IPS-NIHi11 (cell line): ENCODE measurements around the gene TOR1AIP1.
"Not testable (repeated sequence)": the region's sequence is repeated elsewhere in the genome, so short reads cannot be mapped to it uniquely, and the experiment has no call there.

Experiments
- DNase-seq: peaks from one replicate; pipeline ENCODE4 v3.0.0; 2012; ENCODE audit warnings: mixed read lengths, low spot score

Gene TOR1AIP1, protein sequence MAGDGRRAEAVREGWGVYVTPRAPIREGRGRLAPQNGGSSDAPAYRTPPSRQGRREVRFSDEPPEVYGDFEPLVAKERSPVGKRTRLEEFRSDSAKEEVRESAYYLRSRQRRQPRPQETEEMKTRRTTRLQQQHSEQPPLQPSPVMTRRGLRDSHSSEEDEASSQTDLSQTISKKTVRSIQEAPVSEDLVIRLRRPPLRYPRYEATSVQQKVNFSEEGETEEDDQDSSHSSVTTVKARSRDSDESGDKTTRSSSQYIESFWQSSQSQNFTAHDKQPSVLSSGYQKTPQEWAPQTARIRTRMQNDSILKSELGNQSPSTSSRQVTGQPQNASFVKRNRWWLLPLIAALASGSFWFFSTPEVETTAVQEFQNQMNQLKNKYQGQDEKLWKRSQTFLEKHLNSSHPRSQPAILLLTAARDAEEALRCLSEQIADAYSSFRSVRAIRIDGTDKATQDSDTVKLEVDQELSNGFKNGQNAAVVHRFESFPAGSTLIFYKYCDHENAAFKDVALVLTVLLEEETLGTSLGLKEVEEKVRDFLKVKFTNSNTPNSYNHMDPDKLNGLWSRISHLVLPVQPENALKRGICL

DNA sequence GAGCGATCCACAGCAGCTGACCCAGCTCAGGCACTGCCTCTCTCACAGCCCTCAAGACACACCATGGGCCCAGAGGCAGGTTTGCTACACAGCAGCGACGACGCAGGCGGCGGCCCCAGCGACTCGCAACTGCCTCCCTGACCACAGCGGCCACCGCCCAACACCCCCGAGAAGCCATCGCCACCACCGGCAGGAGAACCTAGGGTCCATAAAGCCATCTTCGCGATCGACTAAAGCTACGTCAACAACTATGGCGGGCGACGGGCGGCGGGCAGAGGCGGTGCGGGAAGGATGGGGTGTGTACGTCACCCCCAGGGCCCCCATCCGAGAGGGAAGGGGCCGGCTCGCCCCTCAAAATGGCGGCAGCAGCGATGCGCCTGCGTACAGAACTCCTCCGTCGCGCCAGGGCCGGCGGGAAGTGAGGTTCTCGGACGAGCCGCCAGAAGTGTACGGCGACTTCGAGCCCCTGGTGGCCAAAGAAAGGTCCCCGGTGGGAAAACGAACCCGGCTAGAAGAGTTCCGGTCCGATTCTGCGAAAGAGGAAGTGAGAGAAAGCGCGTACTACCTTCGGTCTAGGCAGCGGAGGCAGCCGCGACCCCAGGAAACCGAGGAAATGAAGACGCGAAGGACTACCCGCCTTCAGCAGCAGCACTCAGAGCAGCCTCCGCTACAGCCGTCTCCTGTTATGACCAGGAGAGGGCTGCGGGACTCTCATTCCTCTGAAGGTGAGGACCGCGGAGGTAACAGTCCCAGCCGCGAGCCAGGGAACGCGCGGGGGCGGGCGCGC lies at the start of gene TOR1AIP1:
TOR1AIP1 (plus strand) TSS at position 33 of the 787 bp plus-strand sequence; CDS start at position 251, 218 bp downstream.
- peak; percentile 91 for DNase-seq

DNA sequence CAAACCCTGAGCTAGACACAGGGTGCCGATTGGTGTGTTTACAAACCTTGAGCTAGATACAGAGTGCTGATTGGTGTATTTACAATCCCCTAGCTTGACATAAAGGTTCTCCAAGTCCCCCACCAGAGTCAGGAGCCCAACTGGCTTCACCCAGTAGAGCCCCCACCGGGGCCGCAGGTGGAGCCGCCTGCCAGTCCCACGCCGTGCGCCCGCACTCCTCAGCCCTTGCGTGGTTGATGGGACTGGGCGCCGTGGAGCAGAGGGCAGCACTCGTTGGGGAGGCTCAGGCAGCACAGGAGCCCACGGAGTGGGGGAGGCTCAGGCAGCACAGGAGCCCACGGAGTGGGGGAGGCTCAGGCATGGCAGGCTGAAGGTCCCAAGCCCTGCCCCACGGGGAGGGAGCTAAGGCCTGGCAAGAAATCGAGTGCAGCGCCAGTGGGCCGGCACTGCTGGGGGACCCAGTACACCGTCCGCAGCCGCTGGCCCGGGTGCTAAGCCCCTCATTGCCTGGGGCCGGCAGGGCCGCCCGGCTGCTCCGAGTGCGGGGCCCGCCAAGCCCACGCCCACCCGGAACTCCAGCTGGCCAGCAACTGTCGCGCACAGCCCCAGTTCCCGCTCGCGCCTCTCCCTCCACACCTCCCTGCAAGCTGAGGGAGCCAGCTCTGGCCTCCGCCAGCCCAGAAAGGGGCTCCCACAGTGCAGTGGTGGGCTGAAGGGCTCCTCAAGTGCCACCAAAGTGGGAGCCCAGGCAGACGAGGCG lies 45.2 kb upstream of the TOR1AIP1 start:
- not testable (repeated sequence) for DNase-seq

DNA sequence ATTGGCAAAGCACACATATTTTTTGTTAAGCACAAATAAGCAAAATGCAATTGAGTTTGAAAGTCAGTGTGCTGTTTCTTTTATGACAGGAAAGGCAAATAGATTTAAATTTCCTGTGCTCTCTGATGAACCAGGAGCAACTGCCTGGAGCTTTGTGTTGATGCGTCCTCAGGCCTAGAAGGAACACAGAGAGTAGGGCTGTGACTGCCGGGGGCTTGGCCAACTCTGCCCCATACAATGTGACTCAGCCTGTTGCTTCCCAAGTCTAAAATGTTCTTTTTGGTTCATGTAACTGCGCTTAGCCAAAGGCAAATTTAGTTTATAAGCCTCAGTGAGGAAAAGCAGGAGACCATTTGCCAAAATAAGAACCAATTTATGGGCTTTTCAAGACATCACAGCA lies 42.0 kb upstream of the TOR1AIP1 start:
- DNase-seq: no peak

DNA sequence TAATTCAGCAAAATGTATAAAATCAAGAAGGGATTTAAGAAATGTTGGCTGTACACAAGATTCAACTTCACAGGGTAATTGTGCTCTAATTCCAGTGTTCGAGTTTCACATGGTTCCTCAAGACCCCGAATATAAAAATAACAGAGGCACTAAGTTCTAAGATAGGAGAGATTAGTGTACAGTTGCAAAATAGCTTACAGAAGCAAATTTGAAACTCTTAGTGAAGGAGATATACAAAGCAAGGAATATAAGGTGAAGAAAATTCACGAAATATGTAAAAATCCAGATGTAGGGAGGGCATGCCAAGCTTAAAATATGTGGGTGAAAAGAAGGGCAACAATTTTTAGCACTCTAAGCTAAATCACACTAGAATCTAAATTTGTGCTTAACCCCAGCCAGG lies 33.9 kb upstream of the TOR1AIP1 start:
- DNase-seq: no peak

DNA sequence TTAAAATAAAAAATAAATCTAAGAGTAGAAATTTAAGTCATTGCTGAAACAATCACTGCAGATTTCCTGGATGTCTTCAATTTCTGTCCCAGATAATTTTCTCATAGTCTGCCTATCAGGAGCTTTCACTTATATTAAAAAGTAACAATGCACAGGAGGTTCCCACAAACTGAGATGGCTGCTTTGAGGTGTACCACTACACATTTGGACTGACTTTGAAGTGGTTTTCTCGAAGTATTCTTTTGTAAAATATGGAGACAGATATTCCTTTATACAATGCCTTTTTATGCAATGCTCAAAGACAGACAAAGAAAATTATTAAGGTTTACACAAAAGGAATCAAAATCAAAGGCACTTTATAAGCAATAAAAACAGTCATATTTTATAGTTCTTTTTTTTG lies 29.0 kb upstream of the TOR1AIP1 start:
- DNase-seq: no peak

DNA sequence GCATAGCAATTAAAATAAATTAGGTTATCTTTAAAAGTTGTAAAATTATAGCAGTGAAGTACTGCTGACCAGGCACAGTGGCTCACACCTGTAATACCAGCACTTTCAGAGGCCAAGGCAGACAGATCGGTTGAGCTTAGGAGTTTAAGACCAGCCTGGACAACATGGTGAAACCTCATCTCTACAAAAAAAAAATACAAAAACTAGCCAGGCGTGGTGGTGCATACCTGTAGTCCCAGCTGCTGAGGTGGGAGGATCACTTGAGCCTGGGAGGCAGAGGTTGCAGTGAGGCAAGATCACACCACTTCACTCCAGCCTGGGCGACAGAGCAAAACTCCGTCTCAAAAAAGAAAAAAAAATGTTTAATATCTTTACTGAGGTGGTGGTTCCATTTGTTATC lies 26.3 kb upstream of the TOR1AIP1 start:
- DNase-seq: not testable (repeated sequence)

DNA sequence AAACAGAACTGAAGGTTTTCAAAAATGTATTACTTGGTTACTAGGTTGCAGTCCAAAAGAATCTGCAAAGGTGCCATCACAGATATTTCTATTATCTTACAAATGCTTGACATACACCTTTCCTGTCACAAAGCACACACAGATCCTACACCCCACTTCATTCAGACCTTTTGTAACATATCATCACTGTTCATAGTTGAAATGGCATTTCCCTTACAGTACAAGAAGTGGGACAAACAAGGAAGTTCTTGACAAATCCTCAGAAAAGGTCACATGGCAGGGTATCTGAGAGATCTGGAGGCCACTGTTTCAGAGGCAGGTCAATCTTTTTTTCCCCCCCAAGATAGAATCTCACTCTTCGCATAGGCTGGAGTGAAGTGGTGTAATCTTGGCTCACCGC lies 25.8 kb upstream of the TOR1AIP1 start:
- no peak for DNase-seq

DNA sequence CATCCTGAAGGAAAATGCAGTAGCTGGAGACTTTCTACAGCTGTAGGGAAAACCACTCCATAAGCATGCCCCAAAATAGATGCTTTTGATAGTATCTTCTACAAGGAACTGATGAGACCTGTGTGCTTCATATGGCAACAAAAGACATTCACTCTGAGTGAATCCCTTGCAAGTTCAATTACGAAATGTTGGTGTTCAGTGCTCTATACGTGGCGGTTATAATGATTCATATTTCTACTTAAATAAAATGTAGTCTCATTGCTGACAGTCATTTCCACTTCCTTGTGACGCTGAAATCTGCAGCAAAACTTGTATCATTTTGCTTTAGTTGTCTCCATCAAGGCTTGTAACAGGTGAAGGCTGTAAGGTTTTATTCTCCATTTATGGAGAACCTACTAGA lies 25.1 kb upstream of the TOR1AIP1 start:
- DNase-seq: no peak

DNA sequence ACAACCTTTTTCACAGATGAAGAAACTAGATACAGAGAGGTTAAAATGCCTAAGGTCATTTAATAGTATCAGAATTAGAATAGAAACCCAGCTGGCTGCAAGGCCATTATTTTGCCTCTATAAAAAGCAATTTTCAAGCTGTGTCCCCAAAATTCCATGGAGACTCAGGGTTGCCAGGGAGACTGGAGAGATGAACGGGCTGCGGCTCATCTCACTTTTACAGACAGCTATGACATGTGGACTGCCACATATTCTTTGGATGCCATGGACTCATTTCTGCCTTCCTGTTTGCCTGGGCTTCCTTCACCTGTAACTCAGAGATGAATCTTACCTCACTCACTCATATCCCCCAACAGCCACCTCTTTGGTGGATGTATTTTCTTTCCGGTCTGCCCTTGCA lies 21.4 kb upstream of the TOR1AIP1 start:
- no peak for DNase-seq

DNA sequence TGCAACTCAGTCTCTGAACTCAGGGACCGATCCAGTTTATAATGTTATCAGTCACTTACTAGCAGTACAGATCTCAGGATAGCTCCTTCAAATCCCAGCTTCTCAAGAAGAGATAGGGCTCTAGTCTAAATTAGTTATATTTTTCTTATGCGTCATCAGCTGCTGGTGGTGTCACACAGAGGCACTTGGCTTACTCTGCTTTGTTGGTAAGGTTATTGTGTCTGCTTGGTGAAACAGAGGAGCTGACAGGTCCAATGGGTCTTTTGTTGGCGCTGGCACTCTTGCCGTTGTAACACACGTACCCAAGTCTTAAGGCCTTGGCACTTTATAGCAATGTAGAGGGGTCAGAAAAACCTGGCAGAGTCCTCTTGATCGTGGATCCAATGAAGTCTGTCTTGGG lies 16.7 kb upstream of the TOR1AIP1 start:
- DNase-seq: no peak

DNA sequence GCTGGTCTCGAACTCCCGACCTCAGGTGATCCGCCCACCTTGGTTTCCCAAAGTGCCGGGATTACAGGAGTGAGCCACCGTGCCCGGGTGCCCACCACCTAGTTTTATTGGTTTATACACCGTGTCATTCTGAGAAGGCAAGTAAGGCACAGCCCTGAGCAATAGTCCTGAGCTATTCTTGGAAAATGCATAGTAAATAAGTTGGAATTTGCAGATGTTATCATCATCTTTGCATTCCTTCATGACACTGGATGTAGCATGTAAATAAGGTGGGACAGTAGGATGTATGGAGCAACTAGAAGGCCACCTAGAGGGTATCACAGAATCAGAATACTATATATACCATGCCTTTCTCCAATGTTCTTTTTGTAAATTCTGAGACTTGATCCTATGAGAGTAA lies 15.5 kb upstream of the TOR1AIP1 start:
- DNase-seq: no peak

DNA sequence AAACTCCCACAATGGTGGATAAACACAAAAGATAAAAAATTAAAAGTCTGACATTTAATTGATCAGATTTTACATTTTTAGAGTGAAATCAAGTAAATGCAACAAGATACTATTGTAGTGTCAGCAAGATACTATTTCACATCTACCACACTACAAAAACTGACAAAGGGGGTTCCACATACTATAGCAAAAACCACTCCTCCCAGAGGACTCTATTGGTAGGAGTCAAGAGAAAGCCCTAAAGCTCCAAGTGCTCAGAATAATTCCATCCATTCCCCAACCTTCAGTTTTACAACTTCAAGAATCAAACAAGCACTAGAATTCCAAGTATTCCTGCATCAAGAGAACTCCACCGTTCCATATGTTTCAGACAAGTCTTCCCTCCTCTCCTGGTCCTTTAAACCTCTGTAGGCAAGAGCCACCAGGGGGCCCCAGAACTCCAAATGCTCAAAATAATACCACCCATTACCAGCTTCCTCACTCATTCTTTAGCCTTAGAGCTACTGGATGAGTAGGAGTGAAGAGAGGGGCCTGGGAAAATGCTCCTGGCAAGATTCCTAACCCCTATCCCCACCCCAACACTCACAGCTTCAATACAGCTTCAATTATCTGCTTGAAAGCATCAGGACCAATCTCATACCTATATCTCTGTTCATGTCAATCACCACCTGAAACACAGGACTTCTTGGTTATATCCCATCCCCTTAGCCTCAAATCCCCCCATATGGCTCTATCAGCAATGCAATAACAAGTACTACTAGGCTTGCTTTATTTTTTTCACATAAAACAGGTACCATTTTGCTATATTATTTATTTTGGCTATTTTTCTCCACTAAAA lies 14.4 kb upstream of the TOR1AIP1 start:
- peak; percentile 58 for DNase-seq

DNA sequence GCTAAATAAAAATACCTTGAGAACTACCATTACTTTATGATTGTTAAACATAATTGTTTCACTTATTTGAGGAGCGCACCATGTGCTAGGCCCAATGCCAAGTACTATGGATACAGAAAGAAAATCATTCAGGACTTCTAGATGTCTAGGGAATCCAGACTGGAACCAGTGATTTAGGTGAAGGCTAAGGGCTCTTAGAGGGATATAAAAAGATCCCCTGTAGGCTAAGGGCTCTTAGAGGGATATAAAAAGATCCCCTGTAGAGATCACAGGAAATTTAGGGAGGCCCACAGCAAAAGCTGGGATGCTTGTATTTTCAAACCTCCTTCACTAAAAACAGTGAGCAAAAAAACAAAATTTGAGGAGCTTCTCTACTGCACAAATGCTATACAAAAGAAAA lies 11.2 kb upstream of the TOR1AIP1 start:
- DNase-seq: no peak

DNA sequence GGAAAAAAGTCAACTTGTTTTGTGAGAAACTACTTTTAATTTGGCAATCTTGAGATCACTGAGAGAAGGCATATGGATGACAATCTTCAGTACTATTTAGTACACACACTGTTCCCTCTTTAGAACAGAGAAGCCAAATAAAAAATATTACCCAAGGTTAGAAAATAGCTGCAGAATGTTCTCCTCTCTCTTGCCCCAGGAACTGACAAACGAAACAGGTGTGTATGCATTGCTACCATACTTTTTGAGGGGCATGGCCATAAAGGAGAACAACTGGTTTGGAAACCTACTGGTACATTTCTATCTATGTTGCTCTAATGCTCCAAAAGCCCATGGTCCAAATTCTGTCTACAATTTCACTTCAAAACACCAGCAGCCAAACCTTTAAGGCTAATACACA lies 10.1 kb upstream of the TOR1AIP1 start:
- no peak for DNase-seq

DNA sequence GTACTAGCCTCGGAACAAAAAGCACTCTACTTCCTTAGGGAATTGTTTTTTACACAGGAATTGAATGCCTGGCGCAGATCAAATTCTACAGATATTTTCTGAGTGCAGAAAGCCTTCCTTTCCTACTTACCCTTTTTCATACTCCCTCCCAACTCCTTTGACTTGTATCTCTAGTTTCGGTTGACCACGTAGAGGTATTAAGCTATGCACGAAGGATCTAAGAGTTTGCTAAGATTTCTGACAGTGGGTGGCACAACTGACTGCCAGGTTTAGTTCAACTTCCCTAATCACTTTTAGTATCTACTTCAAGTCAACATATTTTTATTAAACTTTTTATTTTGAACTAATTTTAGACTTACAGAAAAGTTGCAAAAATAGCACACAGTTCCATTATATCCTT lies 9.5 kb upstream of the TOR1AIP1 start:
- DNase-seq: no peak

DNA sequence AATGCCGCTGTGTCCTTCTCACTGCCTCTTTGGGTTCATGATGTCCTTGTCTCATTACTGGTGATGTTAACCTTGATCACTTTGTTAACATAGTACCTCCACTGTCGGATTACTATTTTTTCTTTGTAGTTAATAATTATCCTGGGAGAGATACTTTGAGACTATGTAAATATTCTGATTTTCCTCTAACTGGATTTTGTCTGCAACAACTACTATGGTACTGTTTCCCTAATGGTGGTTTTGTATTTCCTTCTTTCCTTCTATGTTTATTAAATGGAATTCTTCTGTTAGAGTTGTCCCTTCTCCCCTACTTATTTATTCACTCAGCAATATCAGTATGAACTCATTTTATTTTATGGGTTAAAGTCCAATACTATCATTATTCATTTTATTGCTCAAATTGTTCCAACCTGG lies 8.6 kb upstream of the TOR1AIP1 start:
- DNase-seq: no peak

DNA sequence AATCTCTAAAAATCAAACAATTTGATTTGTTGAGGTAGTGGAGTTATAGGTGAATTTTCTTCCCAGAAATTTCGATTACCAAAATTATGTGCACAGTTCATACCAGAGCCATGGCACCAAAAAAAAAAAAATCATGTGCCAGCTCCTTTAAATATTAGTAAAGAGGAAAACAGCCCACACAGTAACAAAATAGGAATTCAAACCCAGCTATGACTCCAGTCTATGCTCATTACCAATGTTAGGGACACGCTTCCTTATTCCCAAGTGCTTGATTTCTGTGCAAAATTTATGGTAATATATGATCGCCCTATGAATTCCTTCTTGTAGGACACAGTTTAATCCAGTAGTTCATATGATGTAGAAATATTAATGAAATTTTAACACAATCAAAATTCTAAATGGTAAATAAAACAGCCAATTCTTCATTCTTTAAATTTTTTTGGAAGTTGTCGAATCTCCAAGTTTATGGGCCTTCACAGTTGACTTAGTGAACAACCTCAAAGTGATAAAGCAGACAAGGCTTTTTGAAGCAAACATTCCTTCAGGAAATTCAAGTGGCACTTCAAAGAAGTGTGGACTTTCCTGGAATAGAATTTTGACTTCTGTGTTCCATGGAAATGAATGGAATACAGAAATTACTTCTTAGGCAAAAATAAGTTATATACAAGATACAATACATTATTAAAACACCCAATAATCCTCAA lies 6.3 kb upstream of the TOR1AIP1 start:
- no peak for DNase-seq

DNA sequence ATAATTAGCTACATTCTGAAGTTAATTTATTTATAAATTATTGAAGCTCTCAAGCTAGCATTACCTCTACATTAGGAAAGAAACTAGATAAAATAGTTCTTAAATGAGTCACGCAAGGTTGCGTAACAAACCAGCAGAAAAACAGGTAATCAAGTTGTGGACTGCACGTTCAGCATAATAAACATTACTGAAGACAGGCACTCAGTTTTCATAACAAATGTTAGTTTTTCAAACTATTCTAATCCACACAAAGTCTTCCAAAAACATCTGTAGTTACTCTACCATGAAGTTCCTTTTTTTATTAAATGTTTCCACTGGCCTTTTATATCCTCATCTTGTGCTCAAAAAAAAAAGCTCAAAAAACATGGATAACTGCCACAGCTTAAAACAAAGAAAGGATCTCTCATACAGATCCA lies 5.8 kb upstream of the TOR1AIP1 start:
- DNase-seq: no peak

DNA sequence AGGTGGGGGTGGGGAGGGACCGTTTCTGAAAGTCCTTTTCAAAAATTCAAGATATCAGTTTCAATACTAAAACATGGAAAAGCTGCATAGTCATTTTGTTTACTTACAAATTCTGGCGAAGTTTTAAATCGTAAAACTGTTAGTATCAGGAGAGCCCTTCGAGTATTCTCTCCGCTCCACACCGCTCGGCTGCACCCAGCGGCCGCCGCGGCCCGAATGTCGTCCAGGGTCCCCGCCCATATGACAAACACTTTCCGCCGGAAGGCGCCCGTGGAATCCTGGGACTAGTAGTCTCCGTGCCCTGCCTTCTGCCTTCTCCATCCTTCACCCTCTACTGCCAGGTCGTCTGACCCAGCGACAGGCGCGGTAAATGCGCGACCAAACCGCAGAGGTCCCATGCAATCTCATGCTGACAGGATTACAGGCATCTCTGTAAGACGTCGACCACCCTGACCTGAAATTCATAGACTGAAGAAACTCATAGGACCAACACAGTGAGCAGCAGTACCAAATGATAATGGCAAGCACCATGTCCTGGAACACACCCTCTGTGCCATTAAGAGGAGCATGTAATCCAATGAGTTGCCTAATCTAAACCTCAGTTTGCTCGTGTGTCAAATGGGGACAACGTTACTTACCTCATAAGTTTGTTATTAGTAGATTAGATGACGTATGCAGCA lies 4.4 kb upstream of the TOR1AIP1 start, which contains the start of gene TOR1AIP2:
TOR1AIP2 (minus strand) TSS at position 218 of the 680 bp plus-strand sequence. CDS start 25,138 bp downstream, outside the sequence.
- DNase-seq: peak; percentile 86

DNA sequence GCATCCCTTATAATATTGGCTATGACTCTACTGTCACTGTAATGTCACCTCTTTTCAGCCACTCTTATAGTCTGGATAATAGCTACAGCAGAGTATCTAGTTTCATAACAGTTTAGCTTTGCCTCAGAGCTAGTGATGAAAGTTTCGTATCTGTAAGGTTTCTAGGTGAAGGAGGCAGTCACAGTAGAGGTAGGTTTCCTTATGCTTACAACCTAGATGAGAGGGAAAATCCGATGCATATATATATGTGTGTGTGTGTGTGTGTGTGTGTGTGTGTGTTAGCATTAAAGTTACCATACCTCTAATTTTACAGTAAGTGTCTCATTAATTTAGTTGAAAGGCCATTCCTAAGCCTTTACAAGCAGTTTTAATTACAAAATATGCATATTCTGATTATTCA lies 2.3 kb upstream of the TOR1AIP1 start:
- DNase-seq: no peak
